HL-60 (cell line): ENCODE data around the gene IRS2.

Source experiments
- DNase-seq, 2 experiments: peaks; one replicate each; pipeline ENCODE4 v3.0.0-alpha.2; 2010 to 2020; ENCODE audit warnings: low read depth in 1 of 2, low spot score in 1 of 2
- H3K27ac ChIP-seq: fragments of 250-450 bp; sonication (Bioruptor Pico); replicated peaks from 2 replicates; pipeline ENCODE4 v1.5.1; 2020; ENCODE audit warnings: mild to moderate bottlenecking, moderate library complexity
- H3K27me3 ChIP-seq: fragments of 250-450 bp; sonication (Bioruptor Pico); 2 replicates; pipeline ENCODE4 v1.5.1; 2021; ENCODE audit warnings: mild to moderate bottlenecking, moderate library complexity; ENCODE audit not compliant: insufficient read depth, poor library complexity, severe bottlenecking
- H3K4me3 ChIP-seq: replicated peaks from 2 replicates; pipeline ENCODE4 v1.5.1; 2011; ENCODE audit warnings: mild to moderate bottlenecking, control low read depth, low read length; ENCODE audit not compliant: insufficient read depth
- CTCF ChIP-seq: IDR thresholded peaks from one replicate; pipeline ENCODE4 v1.5.1; 2011; ENCODE audit warnings: low read length, control low read depth, inconsistent platforms; ENCODE audit not compliant: insufficient read depth
- GABPA ChIP-seq: IDR thresholded peaks from 2 replicates; pipeline ENCODE4 v1.6.1; 2012; ENCODE audit warnings: low read depth
- POLR2AphosphoS5 ChIP-seq: IDR thresholded peaks from 2 replicates; pipeline ENCODE4 v1.6.1; 2012; ENCODE audit warnings: low read depth
- REST ChIP-seq: IDR thresholded peaks from 2 replicates; pipeline ENCODE4 v1.6.1; 2012; ENCODE audit warnings: low read depth; ENCODE audit not compliant: insufficient replicate concordance
- SPI1 ChIP-seq: IDR thresholded peaks from 2 replicates; pipeline ENCODE4 v1.6.1; 2012; ENCODE audit warnings: low read depth, mild to moderate bottlenecking, borderline replicate concordance

The IRS2 gene

GRCh38 chr13:109818886-109819285 lies 32.5 kb upstream of the IRS2 start:
- no peak for TF ChIP-seq REST
- TF ChIP-seq CTCF, result no peak
- TF ChIP-seq SPI1, result no peak
- TF ChIP-seq GABPA, result no peak
- TF ChIP-seq POLR2AphosphoS5, result no peak
- DNase-seq, result no peak
- no peak overlapping the region for H3K27ac ChIP-seq
- peaks cover 10% of the 10 kb centered on the region for H3K27me3 ChIP-seq
- no peak overlapping the region for H3K4me3 ChIP-seq

- TF ChIP-seq POLR2AphosphoS5, result no peak
- TF ChIP-seq CTCF, result no peak
- no peak for TF ChIP-seq GABPA
- no peak for TF ChIP-seq SPI1
- no peak for TF ChIP-seq REST
- H3K27ac ChIP-seq, result no peak overlapping the region
- no peak for DNase-seq
- no peak overlapping the region for H3K4me3 ChIP-seq
- H3K27me3 ChIP-seq, result peaks cover 10% of the 10 kb centered on the region
Observed at GRCh38 chr13:109817591-109818535, 31.5 kb upstream of the IRS2 start.

GRCh38 chr13:109816808-109817203 lies 30.4 kb upstream of the IRS2 start:
- H3K27me3 ChIP-seq, result peaks cover 10% of the 10 kb centered on the region
- H3K27ac ChIP-seq, result no peak overlapping the region
- TF ChIP-seq CTCF (no peak), SPI1 (no peak), GABPA (no peak), REST (no peak), POLR2AphosphoS5 (no peak)
- H3K4me3 ChIP-seq, result no peak overlapping the region
- no peak for DNase-seq
